Measurements from ENCODE around the gene TMEM252.

The TMEM252 gene

GRCh38 chr9:68574150-68574549, 33.5 kb upstream of the TMEM252 start:
- Histone ChIP-seq H3K9me2 (replicated peaks; ENCODE audit: low read depth, low read length) (no peaks in the 10 kb centered on the region), H3F3A (ENCODE audit: low read depth) (no peaks in the 10 kb centered on the region), H3K4me3 (ENCODE audit: low read length, poor library complexity, severe bottlenecking) (no peak overlapping the region), H3K4me2 (ENCODE audit: low read depth, low read length, poor library complexity, severe bottlenecking) (no peak overlapping the region), H2AFZ (ENCODE audit: low read length) (no peak overlapping the region; the same call in 1 of the 2 replicates), H3K9me3 (ENCODE audit: insufficient read depth, low read depth, low read length) (no peaks in the 10 kb centered on the region), H3K36me3 (ENCODE audit: insufficient read depth, low read length) (no peaks in the 10 kb centered on the region), H3K4me1 (ENCODE audit: insufficient read depth, low read length, poor library complexity, severe bottlenecking) (peaks cover 19% of the 10 kb centered on the region), H3K79me2 (ENCODE audit: insufficient read depth, low read length) (no peaks in the 10 kb centered on the region), H3K9ac (ENCODE audit: low read depth, low read length, poor library complexity, severe bottlenecking) (no peak overlapping the region), H3K27me3 (ENCODE audit: insufficient read depth, low read length, poor library complexity, severe bottlenecking) (no peaks in the 10 kb centered on the region), H4K20me1 (ENCODE audit: insufficient read depth, low read length, poor library complexity, severe bottlenecking) (no peaks in the 10 kb centered on the region)
- TF ChIP-seq CTCF (conservative IDR thresholded peaks at IDR 0.05; ENCODE audit: low read length) = peak; percentile 53
- TF ChIP-seq EZH2phosphoT487 (IDR thresholded peaks at IDR 0.05; ENCODE audit: borderline replicate concordance) = no peak

GRCh38 chr9:68567565-68567964, 26.9 kb upstream of the TMEM252 start:
- Histone ChIP-seq H3K36me3 (ENCODE audit: insufficient read depth, low read length) (no peaks in the 10 kb centered on the region), H3K9me2 (replicated peaks; ENCODE audit: low read depth, low read length) (no peaks in the 10 kb centered on the region), H3K27me3 (ENCODE audit: insufficient read depth, low read length, poor library complexity, severe bottlenecking) (no peaks in the 10 kb centered on the region), H3K4me3 (ENCODE audit: low read length, poor library complexity, severe bottlenecking) (no peak overlapping the region), H3K4me2 (ENCODE audit: low read depth, low read length, poor library complexity, severe bottlenecking) (no peak overlapping the region), H4K20me1 (ENCODE audit: insufficient read depth, low read length, poor library complexity, severe bottlenecking) (no peaks in the 10 kb centered on the region), H3F3A (ENCODE audit: low read depth) (no peaks in the 10 kb centered on the region), H3K9ac (ENCODE audit: low read depth, low read length, poor library complexity, severe bottlenecking) (no peak overlapping the region), H3K9me3 (ENCODE audit: insufficient read depth, low read depth, low read length) (no peaks in the 10 kb centered on the region), H2AFZ (ENCODE audit: low read length) (no peak overlapping the region), H3K4me1 (ENCODE audit: insufficient read depth, low read length, poor library complexity, severe bottlenecking) (no peaks in the 10 kb centered on the region), H3K79me2 (ENCODE audit: insufficient read depth, low read length) (no peaks in the 10 kb centered on the region)
- no peak for TF ChIP-seq EZH2phosphoT487 (IDR thresholded peaks at IDR 0.05; ENCODE audit: borderline replicate concordance)
- no peak for TF ChIP-seq CTCF (conservative IDR thresholded peaks at IDR 0.05; ENCODE audit: low read length)

- Histone ChIP-seq H3K36me3 (ENCODE audit: insufficient read depth, low read length) (no peaks in the 10 kb centered on the region), H3K4me2 (ENCODE audit: low read depth, low read length, poor library complexity, severe bottlenecking) (no peak overlapping the region), H3K79me2 (ENCODE audit: insufficient read depth, low read length) (no peaks in the 10 kb centered on the region), H3K9me3 (ENCODE audit: insufficient read depth, low read depth, low read length) (no peaks in the 10 kb centered on the region), H4K20me1 (ENCODE audit: insufficient read depth, low read length, poor library complexity, severe bottlenecking) (no peaks in the 10 kb centered on the region), H2AFZ (ENCODE audit: low read length) (no peak overlapping the region), H3F3A (ENCODE audit: low read depth) (no peaks in the 10 kb centered on the region), H3K9me2 (replicated peaks; ENCODE audit: low read depth, low read length) (no peaks in the 10 kb centered on the region), H3K9ac (ENCODE audit: low read depth, low read length, poor library complexity, severe bottlenecking) (no peak overlapping the region), H3K4me1 (ENCODE audit: insufficient read depth, low read length, poor library complexity, severe bottlenecking) (no peaks in the 10 kb centered on the region), H3K4me3 (ENCODE audit: low read length, poor library complexity, severe bottlenecking) (no peak overlapping the region), H3K27me3 (ENCODE audit: insufficient read depth, low read length, poor library complexity, severe bottlenecking) (no peaks in the 10 kb centered on the region)
- TF ChIP-seq EZH2phosphoT487 (IDR thresholded peaks at IDR 0.05; ENCODE audit: borderline replicate concordance) (no peak), CTCF (conservative IDR thresholded peaks at IDR 0.05; ENCODE audit: low read length) (no peak)
Measured at GRCh38 chr9:68562461-68562860, 21.8 kb upstream of the TMEM252 start.

All from Loucy (cell line).